SK-N-SH treated with all-trans-retinoic acid at 6 μM for 48 hours (cell line): ENCODE results near the gene NCKAP5.

Experiments
- GLIS3 ChIP-seq: fragments of 250-450 bp; sonication (Bioruptor Pico); IDR thresholded peaks from 2 replicates; pipeline ENCODE4 v1.5.0; 2020; ENCODE audit warnings: mild to moderate bottlenecking, moderate library complexity
- OSR1 ChIP-seq: fragments of 250-450 bp; sonication (Bioruptor Pico); IDR thresholded peaks from 2 replicates; pipeline ENCODE4 v1.8.0; 2022; ENCODE audit warnings: moderate library complexity, mild to moderate bottlenecking, inconsistent platforms
- RARB ChIP-seq: fragments of 250-450 bp; sonication (Bioruptor Pico); IDR thresholded peaks from 2 replicates; pipeline ENCODE4 v1.8.0; 2021; ENCODE audit warnings: mild to moderate bottlenecking, moderate library complexity
- TOX ChIP-seq: fragments of 250-450 bp; sonication (Bioruptor Pico); IDR thresholded peaks from 2 replicates; pipeline ENCODE4 v1.8.0; 2021; ENCODE audit warnings: mild to moderate bottlenecking, moderate library complexity, borderline replicate concordance
- ZFP30 ChIP-seq: fragments of 450-650 bp; formaldehyde crosslinking; IDR thresholded peaks from 2 replicates; pipeline ENCODE4 v1.5.0; 2022; ENCODE audit warnings: mild to moderate bottlenecking, moderate library complexity
- ZNF70 ChIP-seq: fragments of 450-650 bp; formaldehyde crosslinking; IDR thresholded peaks from 2 replicates; pipeline ENCODE4 v1.5.0; 2020; ENCODE audit warnings: mild to moderate bottlenecking, moderate library complexity
- TF ChIP-seq, protein P1 (sequence below): fragments of 250-450 bp; sonication (Bioruptor Pico); IDR thresholded peaks from 2 replicates; pipeline ENCODE4 v1.8.0; 2020; ENCODE audit warnings: mild to moderate bottlenecking, moderate library complexity, borderline replicate concordance

DNA sequence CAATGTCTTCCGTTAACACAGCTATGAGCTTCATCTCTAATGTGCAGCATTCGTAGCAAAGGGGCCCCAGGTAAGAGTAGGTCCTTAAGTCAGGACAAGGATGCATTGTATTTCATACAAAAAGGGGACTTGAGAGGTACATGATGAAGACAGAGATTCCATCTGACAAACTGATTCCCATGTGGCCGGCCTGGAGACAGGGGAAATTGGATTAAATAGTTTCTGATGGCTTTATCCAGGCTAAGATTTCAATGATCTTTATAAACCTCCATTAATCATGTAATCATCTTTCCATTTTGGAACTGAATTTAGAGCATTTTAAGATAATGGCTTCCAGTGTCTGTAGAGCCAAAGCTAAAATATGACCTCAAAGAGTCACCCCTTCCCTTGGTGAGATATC, 111.3 kb downstream of the NCKAP5 start:
- TF ChIP-seq TOX (CRISPR knock-in tag) (no peak), RARB (no peak), ZNF70 (CRISPR knock-in tag) (no peak), ZFP30 (CRISPR knock-in tag) (no peak), OSR1 (CRISPR knock-in tag) (no peak), GLIS3 (CRISPR knock-in tag) (no peak)
- TF ChIP-seq, protein P1, sequence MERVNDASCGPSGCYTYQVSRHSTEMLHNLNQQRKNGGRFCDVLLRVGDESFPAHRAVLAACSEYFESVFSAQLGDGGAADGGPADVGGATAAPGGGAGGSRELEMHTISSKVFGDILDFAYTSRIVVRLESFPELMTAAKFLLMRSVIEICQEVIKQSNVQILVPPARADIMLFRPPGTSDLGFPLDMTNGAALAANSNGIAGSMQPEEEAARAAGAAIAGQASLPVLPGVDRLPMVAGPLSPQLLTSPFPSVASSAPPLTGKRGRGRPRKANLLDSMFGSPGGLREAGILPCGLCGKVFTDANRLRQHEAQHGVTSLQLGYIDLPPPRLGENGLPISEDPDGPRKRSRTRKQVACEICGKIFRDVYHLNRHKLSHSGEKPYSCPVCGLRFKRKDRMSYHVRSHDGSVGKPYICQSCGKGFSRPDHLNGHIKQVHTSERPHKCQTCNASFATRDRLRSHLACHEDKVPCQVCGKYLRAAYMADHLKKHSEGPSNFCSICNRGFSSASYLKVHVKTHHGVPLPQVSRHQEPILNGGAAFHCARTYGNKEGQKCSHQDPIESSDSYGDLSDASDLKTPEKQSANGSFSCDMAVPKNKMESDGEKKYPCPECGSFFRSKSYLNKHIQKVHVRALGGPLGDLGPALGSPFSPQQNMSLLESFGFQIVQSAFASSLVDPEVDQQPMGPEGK (CRISPR knock-in tag): no peak
